Lung (tissue), 12 donors: ENCODE results near the gene SOCS7. TPM values are rescaled to one million over a fixed set of nuclear protein-coding genes. Genes with fewer than 3 reads are reported as not detected.
"Not testable (repeated sequence)": the region's sequence is repeated elsewhere in the genome, so short reads cannot be mapped to it uniquely, and the experiment has no call there.

Experiments used
- ATAC-seq: fragments of 200-7000 bp; cut with Tn5 transposase; one replicate; pipeline ENCODE4 v1.9.1; 2020; ENCODE audit warnings: moderate number of reproducible peaks; ENCODE audit not compliant: insufficient read depth, low FRiP score
- DNase-seq, 3 donors: peaks; one replicate each; pipeline ENCODE4 v3.0.0-alpha.2; 2013 to 2017
- H3K27ac ChIP-seq, 2 donors: one replicate each; pipeline ENCODE4 v1.5.1; 2013; ENCODE audit warnings: mild to moderate bottlenecking in 2 of 2, moderate library complexity in 2 of 2, control low read depth in 1 of 2, inconsistent platforms in 1 of 2, low read depth in 1 of 2, low read length in 1 of 2
- H3K27me3 ChIP-seq, 3 donors: one replicate each; pipeline ENCODE4 v1.5.1; 2013; ENCODE audit warnings: low read length in 2 of 3; ENCODE audit not compliant: control insufficient read depth in 3 of 3, insufficient read depth in 3 of 3
- H3K36me3 ChIP-seq, 4 donors: one replicate each; pipeline ENCODE4 v1.5.1; 2013; ENCODE audit warnings: low read length in 4 of 4, mild to moderate bottlenecking in 1 of 4, moderate library complexity in 1 of 4; ENCODE audit not compliant: control insufficient read depth in 4 of 4, insufficient read depth in 4 of 4
- H3K4me1 ChIP-seq, 5 donors: one replicate each; pipeline ENCODE4 v1.5.1; 2013; ENCODE audit warnings: low read length in 5 of 5, mild to moderate bottlenecking in 2 of 5, moderate library complexity in 1 of 5; ENCODE audit not compliant: control insufficient read depth in 5 of 5, insufficient read depth in 5 of 5
- H3K4me3 ChIP-seq: one replicate; pipeline ENCODE4 v1.5.1; 2013; ENCODE audit warnings: mild to moderate bottlenecking, control low read depth, moderate library complexity
- H3K9ac ChIP-seq, 2 donors: one replicate each; pipeline ENCODE4 v1.5.1; 2013; ENCODE audit warnings: low read length in 2 of 2, control low read depth in 1 of 2; ENCODE audit not compliant: insufficient read depth in 1 of 2
- H3K9me3 ChIP-seq, 4 donors: one replicate each; pipeline ENCODE4 v1.5.1; 2013; ENCODE audit warnings: low read length in 3 of 4, mild to moderate bottlenecking in 1 of 4, moderate library complexity in 1 of 4; ENCODE audit not compliant: control insufficient read depth in 4 of 4, insufficient read depth in 3 of 4
- CTCF ChIP-seq: IDR thresholded peaks from 2 replicates; pipeline ENCODE4 v1.5.1; 2012; ENCODE audit warnings: mild to moderate bottlenecking; ENCODE audit errors: control extremely low read depth, extremely low read depth
- WGBS, 2 donors: extraction: QIAGEN DNeasy Blood & Tissue Kit; methylation state at CpG; one replicate each; pipeline ENCODE4 v1.1.7; 2013; 5-methylcytosine and 5-hydroxymethylcytosine counted together
- polyA plus RNA-seq, 2 donors: library from polyadenylated mRNA; stranded (reverse); fragments of 200-250 nt; gene quantifications; one replicate each; pipeline ENCODE4 v1.2.1, GENCODE V29; 2013
- total RNA-seq, 2 donors: library from RNA; depleted of rRNA in 1 of 2; stranded (reverse); fragments of >200 nt in 1 of 2; gene quantifications; one replicate each; pipeline ENCODE4 v1.2.1, GENCODE V29; 2014 to 2021
- donor health status: control.
- donor health status: control.
- donor health status: Bipolar disorder and iron deficiency.
- donor health status: healthy.
- donor health status: DM: yes; HTN: yes; CAD: no.

SOCS7 gene
- total and polyA plus RNA-seq, 4 donors, result 6.5 to 23.6 (median 10.2) TPM

GRCh38 chr17:38434178-38434665 lies 82.6 kb downstream of the SOCS7 start:
- H3K4me3 ChIP-seq, result no peak overlapping the region
- no peak for ATAC-seq
- H3K36me3 ChIP-seq, result no peaks in the 10 kb centered on the region
- H3K27me3 ChIP-seq, result no peaks in the 10 kb centered on the region
- TF ChIP-seq CTCF, result no peak
- H3K4me1 ChIP-seq, result peaks cover 0 to 12% (median 4%) of the 10 kb centered on the region in 5 donors
- DNase-seq, result no peak
- H3K27ac ChIP-seq, result no peak overlapping the region
- H3K9me3 ChIP-seq, result no peaks in the 10 kb centered on the region
- 90 to 93% methylated on average over 21 of the region's 21 CpGs for WGBS, 2 donors
- H3K9ac ChIP-seq, result no peak overlapping the region

GRCh38 chr17:38435795-38436194 lies 84.2 kb downstream of the SOCS7 start:
- H3K4me1 ChIP-seq, result peaks cover 0 to 1% (median 0%) of the 10 kb centered on the region in 5 donors
- H3K27ac ChIP-seq, result no peak overlapping the region
- WGBS, 2 donors, result 76% methylated on average over 9 of the region's 9 CpGs
- TF ChIP-seq CTCF, result no peak
- DNase-seq (no peak), ATAC-seq (no peak)
- no peak overlapping the region for H3K9ac ChIP-seq
- no peaks in the 10 kb centered on the region for H3K36me3 ChIP-seq
- H3K27me3 ChIP-seq, result no peaks in the 10 kb centered on the region
- H3K9me3 ChIP-seq, result no peaks in the 10 kb centered on the region
- no peak overlapping the region for H3K4me3 ChIP-seq

- ATAC-seq, result no peak
- Histone ChIP-seq H3K4me3 (no peak overlapping the region), H3K9ac (no peak overlapping the region), H3K36me3 (no peaks in the 10 kb centered on the region), H3K4me1 (peaks cover 0 to 6% (median 0%) of the 10 kb centered on the region in 5 donors), H3K27me3 (no peaks in the 10 kb centered on the region), H3K9me3 (no peaks in the 10 kb centered on the region), H3K27ac (no peak overlapping the region)
- no peak for TF ChIP-seq CTCF
- no peak for DNase-seq
- WGBS, 2 donors, result 79 to 81% methylated on average over 11 of the region's 11 CpGs
Measured at GRCh38 chr17:38436386-38436785, 84.7 kb downstream of the SOCS7 start.

- whole genome bisulfite sequencing, 2 donors, result 91 to 100% methylated on average over 1 of the region's 1 CpG
- ATAC-seq, H3K27ac ChIP-seq, H3K9ac ChIP-seq, H3K4me3 ChIP-seq, H3K27me3 ChIP-seq, H3K9me3 ChIP-seq, H3K36me3 ChIP-seq, DNase-seq, H3K4me1 ChIP-seq: not testable (repeated sequence)
Measured at GRCh38 chr17:38437313-38437712, 85.7 kb downstream of the SOCS7 start.
